Naive thymus-derived CD4-positive, alpha-beta T cell (primary cell): ENCODE measurements around the gene ARHGAP23. TPM values are rescaled to one million over a fixed set of nuclear protein-coding genes. Genes with fewer than 3 reads are reported as not detected.

Source experiments
- ATAC-seq: fragments of 150-1000 bp; cut with Tn5 transposase; 2 replicates; pipeline ENCODE4 v1.10.0; 2021; ENCODE audit warnings: mild to moderate bottlenecking, moderate library complexity
- CTCF ChIA-PET: fragments of 350-600 bp; sonication (Branson Sonifier 250); formaldehyde crosslinking; loops from one replicate; lab custom pipeline; 2021; ENCODE audit warnings: antibody characterized with exemption; lab: Charles Lee
- POLR2A ChIA-PET: fragments of 350-600 bp; sonication (Branson Sonifier 250); formaldehyde crosslinking; loops from one replicate; lab custom pipeline; 2021; ENCODE audit warnings: antibody characterized with exemption, inconsistent platforms; lab: Charles Lee
- DNase-seq, 9 donors: peaks; one replicate each; pipeline versions ENCODE4 v3.0.0 to v3.0.0-alpha.2; 2020 to 2022; ENCODE audit warnings: mixed read lengths in 1 of 9
- H3K27ac ChIP-seq: one replicate; pipeline ENCODE4 v1.7.0; 2013; ENCODE audit warnings: mild to moderate bottlenecking, low read depth, low read length, moderate library complexity
- H3K27me3 ChIP-seq, 2 donors: one replicate each; pipeline ENCODE4 v1.7.0; 2013; ENCODE audit warnings: low read length in 2 of 2, mild to moderate bottlenecking in 2 of 2, moderate library complexity in 2 of 2; ENCODE audit not compliant: control insufficient read depth in 2 of 2, insufficient read depth in 2 of 2
- H3K36me3 ChIP-seq, 3 experiments: 1 replicate in 2 of 3; 2 replicates in 1 of 3; pipeline ENCODE4 v1.7.0; 2013; ENCODE audit warnings: low read length in 3 of 3, mild to moderate bottlenecking in 3 of 3, moderate library complexity in 1 of 3; ENCODE audit not compliant: insufficient read depth in 3 of 3, control insufficient read depth in 2 of 3
- H3K4me1 ChIP-seq, 2 donors: one replicate each; pipeline ENCODE4 v1.7.0; 2013; ENCODE audit warnings: low read length in 2 of 2, mild to moderate bottlenecking in 2 of 2, moderate library complexity in 1 of 2; ENCODE audit not compliant: control insufficient read depth in 2 of 2, insufficient read depth in 2 of 2
- H3K4me3 ChIP-seq: 2 replicates; pipeline ENCODE4 v1.7.0; 2013; ENCODE audit warnings: mild to moderate bottlenecking, low read length
- H3K9me3 ChIP-seq, 3 experiments: 1 replicate in 2 of 3; 2 replicates in 1 of 3; pipeline ENCODE4 v1.7.0; 2013; ENCODE audit warnings: low read length in 3 of 3; ENCODE audit not compliant: control insufficient read depth in 2 of 3
- H3K27ac Mint-ChIP-seq, 9 donors: one replicate each; pipeline ENCODE4 v1.8.0; 2020 to 2022; ENCODE audit warnings: mixed read lengths in 9 of 9, mild to moderate bottlenecking in 8 of 9, moderate library complexity in 5 of 9, inconsistent platforms in 2 of 9
- H3K27me3 Mint-ChIP-seq, 5 donors: one replicate each; pipeline ENCODE4 v1.8.0; 2021 to 2022; ENCODE audit warnings: mixed read lengths in 5 of 5, mild to moderate bottlenecking in 1 of 5
- H3K36me3 Mint-ChIP-seq, 5 donors: one replicate each; pipeline ENCODE4 v1.8.0; 2020 to 2022; ENCODE audit warnings: mixed read lengths in 5 of 5, mild to moderate bottlenecking in 3 of 5, inconsistent platforms in 1 of 5
- H3K4me1 Mint-ChIP-seq, 7 donors: one replicate each; pipeline ENCODE4 v1.8.0; 2020 to 2022; ENCODE audit warnings: mixed read lengths in 7 of 7, mild to moderate bottlenecking in 3 of 7, inconsistent platforms in 1 of 7
- H3K4me3 Mint-ChIP-seq, 10 donors: one replicate each; pipeline ENCODE4 v1.8.0; 2020 to 2022; ENCODE audit warnings: mild to moderate bottlenecking in 10 of 10, mixed read lengths in 10 of 10, moderate library complexity in 6 of 10, inconsistent platforms in 2 of 10
- H3K9me3 Mint-ChIP-seq, 11 donors: one replicate each; pipeline ENCODE4 v1.8.0; 2020 to 2022; ENCODE audit warnings: mixed read lengths in 11 of 11, mild to moderate bottlenecking in 4 of 11, inconsistent platforms in 1 of 11, moderate library complexity in 1 of 11
- intact Hi-C, 2 donors: fragments of 100-400 bp; cut with micrococcal nuclease; formaldehyde crosslinking; loops; one replicate each; pipeline ENCODE4 v1.15.1; 2023
- polyA plus RNA-seq, 2 donors: library from polyadenylated mRNA; unstranded; fragments of 300-500 nt; fragmentation: Illumina TruSeq; gene quantifications; one replicate each; pipeline ENCODE4 v1.2.3, GENCODE V29; 2021
- total RNA-seq, 6 experiments: library from RNA in 5 of 6; stranded (reverse) in 5 of 6; gene quantifications; 1 replicate in 5 of 6; 2 replicates in 1 of 6; pipeline ENCODE4 v1.2.3 and lab custom pipeline; 2021 to 2026

Gene ARHGAP23
- total and polyA plus RNA-seq, 7 experiments from 2014 or later = 0.24 to 1.3 (median 0.34) TPM; not detected in 4

- H3K27me3 Mint-ChIP-seq = peaks cover 25 to 60% (median 41%) of the 10 kb centered on the region in 5 donors
- ATAC-seq (no peak), DNase-seq (no peak)
- intact Hi-C loops = loop anchor here in 1 of 2 donors (2.0 kb wide), 1 partner anchor 59 kb away; no protein-coding TSS in a partner anchor
- peak overlapping the region in 1 of 10 donors; percentile 68 for H3K4me3 Mint-ChIP-seq
- H3K9me3 ChIP-seq = no peaks in the 10 kb centered on the region
- H3K9me3 Mint-ChIP-seq = no peaks in the 10 kb centered on the region
- H3K27ac Mint-ChIP-seq = no peak overlapping the region
- H3K4me1 ChIP-seq = peaks cover 5 to 10% of the 10 kb centered on the region in 2 donors
- no peaks in the 10 kb centered on the region for H3K36me3 ChIP-seq
- CTCF ChIA-PET = no interaction called here
- no peak overlapping the region for H3K4me3 ChIP-seq
- H3K27me3 ChIP-seq = peaks cover 0 to 9% of the 10 kb centered on the region in 2 donors
- no peaks in the 10 kb centered on the region for H3K36me3 Mint-ChIP-seq
- peaks cover 9 to 28% (median 12%) of the 10 kb centered on the region in 7 donors for H3K4me1 Mint-ChIP-seq
- POLR2A ChIA-PET = no interaction called here
- no peak overlapping the region for H3K27ac ChIP-seq
Observed at GRCh38 chr17:38425744-38426143, 2.5 kb upstream of the ARHGAP23 start.

DNA sequence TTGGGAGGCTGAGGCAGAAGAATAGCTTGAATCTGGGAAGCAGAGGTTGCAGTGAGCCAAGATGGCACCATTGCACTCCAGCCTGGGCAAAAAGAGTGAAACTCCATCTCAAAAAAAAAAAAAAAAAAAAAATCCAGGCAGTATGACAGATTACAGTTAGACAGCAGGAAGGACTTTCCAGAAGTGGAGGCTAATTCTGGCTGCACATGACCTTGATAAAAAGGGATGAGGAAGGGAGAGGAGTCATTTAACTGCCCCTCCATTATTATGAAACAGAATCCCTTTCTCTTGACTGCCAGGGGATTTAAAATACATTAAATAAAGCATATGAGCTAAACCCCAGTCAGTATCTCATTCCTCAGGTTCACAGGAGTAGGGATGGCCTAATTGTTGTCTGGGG is 1.8 kb upstream of the ARHGAP23 start:
- DNase-seq = no peak
- Mint-ChIP-seq H3K4me3 (no peak overlapping the region), H3K27me3 (peaks cover 18 to 54% (median 35%) of the 10 kb centered on the region in 5 donors), H3K36me3 (no peaks in the 10 kb centered on the region), H3K4me1 (peaks cover 7 to 28% (median 12%) of the 10 kb centered on the region in 7 donors), H3K9me3 (no peaks in the 10 kb centered on the region), H3K27ac (no peak overlapping the region)
- intact Hi-C loops = no loop called here
- Histone ChIP-seq H3K9me3 (no peaks in the 10 kb centered on the region), H3K4me1 (peaks cover 5 to 10% of the 10 kb centered on the region in 2 donors), H3K27me3 (peaks cover 0 to 9% of the 10 kb centered on the region in 2 donors), H3K27ac (no peak overlapping the region), H3K36me3 (no peaks in the 10 kb centered on the region), H3K4me3 (no peak overlapping the region)
- ChIA-PET CTCF (interaction anchor here (1.2 kb wide), 1 partner anchor 17 kb away, joined by 5 read pairs; no protein-coding TSS in a partner anchor), POLR2A (no interaction called here)
- no peak for ATAC-seq

DNA sequence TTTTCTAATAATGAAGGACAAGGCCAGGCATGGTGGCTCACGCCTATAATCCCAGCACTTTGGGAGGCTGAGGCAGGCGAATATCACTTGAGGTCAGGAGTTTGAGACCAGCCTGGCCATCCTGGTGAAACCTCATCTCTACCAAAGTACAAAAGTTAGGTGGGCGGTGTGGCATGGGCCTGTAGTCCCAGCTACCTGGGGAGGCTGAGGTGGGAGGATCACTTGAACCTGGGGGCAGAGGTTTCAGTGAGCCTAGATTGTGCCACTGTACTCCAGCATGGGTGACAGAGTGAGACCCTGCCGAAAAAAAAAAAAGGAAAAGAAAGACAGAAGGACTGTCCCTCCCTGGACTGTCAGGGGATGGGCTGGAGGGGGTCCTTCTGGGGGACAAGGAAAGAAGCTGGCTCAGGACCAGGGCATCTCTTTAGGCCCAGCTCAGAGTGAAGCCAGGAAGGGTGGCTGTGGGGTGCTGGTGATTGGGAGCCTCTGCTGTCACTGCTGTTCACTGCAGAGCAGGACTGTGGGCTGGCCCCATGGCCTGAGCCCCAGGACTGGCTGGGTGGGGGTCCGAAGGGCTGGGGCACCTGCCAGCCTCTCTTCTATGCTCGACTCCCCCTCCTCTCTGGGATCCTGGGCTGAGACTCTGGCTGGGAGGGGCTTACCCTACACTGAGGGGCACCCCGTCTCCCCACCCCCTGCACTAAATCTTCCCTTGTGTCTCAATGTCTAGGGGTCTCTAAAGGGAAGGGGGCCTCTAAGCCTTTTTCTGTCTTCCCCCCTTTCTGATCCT is 909 bp upstream of the ARHGAP23 start:
- Histone ChIP-seq H3K4me1 (peaks cover 5 to 10% of the 10 kb centered on the region in 2 donors), H3K4me3 (peak overlapping the region; percentile 46), H3K36me3 (no peaks in the 10 kb centered on the region), H3K9me3 (no peaks in the 10 kb centered on the region), H3K27me3 (peaks cover 0 to 9% of the 10 kb centered on the region in 2 donors), H3K27ac (no peak overlapping the region)
- intact Hi-C loops = no loop called here
- ATAC-seq (no peak), DNase-seq (no peak)
- peak overlapping the region in 5 of 9 donors; percentile 20 to 83 (median 42) for H3K27ac Mint-ChIP-seq
- H3K9me3 Mint-ChIP-seq = no peaks in the 10 kb centered on the region
- ChIA-PET CTCF (interaction anchor here (1.2 kb wide), 1 partner anchor 16 kb away, joined by 5 read pairs; no protein-coding TSS in a partner anchor), POLR2A (no interaction called here)
- H3K27me3 Mint-ChIP-seq = peaks cover 9 to 48% (median 28%) of the 10 kb centered on the region in 5 donors
- H3K4me1 Mint-ChIP-seq = peaks cover 7 to 28% (median 12%) of the 10 kb centered on the region in 7 donors
- no peaks in the 10 kb centered on the region for H3K36me3 Mint-ChIP-seq
- peak overlapping the region; percentile 61 to 81 (median 72) for H3K4me3 Mint-ChIP-seq

GRCh38 chr17:38428643-38429371 is 543 bp downstream of the ARHGAP23 start:
- ATAC-seq (peak; percentile 47), DNase-seq (peak in 3 of 9 donors; percentile 6 to 41 (median 17))
- intact Hi-C loops = no loop called here

GRCh38 chr17:38429476-38430100 is 1.3 kb downstream of the ARHGAP23 start:
- no peaks in the 10 kb centered on the region for H3K9me3 Mint-ChIP-seq
- CTCF ChIA-PET = no interaction called here
- POLR2A ChIA-PET = no interaction called here
- Histone ChIP-seq H3K36me3 (no peaks in the 10 kb centered on the region), H3K27me3 (peaks cover 0 to 9% of the 10 kb centered on the region in 2 donors), H3K27ac (no peak overlapping the region), H3K4me3 (no peak overlapping the region), H3K4me1 (peaks cover 5 to 10% of the 10 kb centered on the region in 2 donors), H3K9me3 (no peaks in the 10 kb centered on the region)
- DNase-seq = no peak
- peak overlapping the region in 5 of 9 donors; percentile 13 to 58 (median 51) for H3K27ac Mint-ChIP-seq
- H3K4me1 Mint-ChIP-seq = peaks cover 7 to 25% (median 12%) of the 10 kb centered on the region in 7 donors
- intact Hi-C loops = no loop called here
- peaks cover under 1 to 36% (median 10%) of the 10 kb centered on the region in 5 donors for H3K27me3 Mint-ChIP-seq
- peak overlapping the region; percentile 43 to 74 (median 69) for H3K4me3 Mint-ChIP-seq
- no peak for ATAC-seq
- no peaks in the 10 kb centered on the region for H3K36me3 Mint-ChIP-seq

More at GRCh38 chr17:38428643-38429371, 543 bp downstream of the ARHGAP23 start:
- no peaks in the 10 kb centered on the region for H3K9me3 ChIP-seq
- H3K27ac Mint-ChIP-seq = no peak overlapping the region
- H3K4me3 Mint-ChIP-seq = peak overlapping the region; percentile 43 to 74 (median 69)
- H3K4me1 ChIP-seq = peaks cover 5 to 10% of the 10 kb centered on the region in 2 donors
- peaks cover 4 to 37% (median 15%) of the 10 kb centered on the region in 5 donors for H3K27me3 Mint-ChIP-seq
- CTCF ChIA-PET = no interaction called here
- H3K36me3 Mint-ChIP-seq = no peaks in the 10 kb centered on the region
- POLR2A ChIA-PET = no interaction called here
- no peaks in the 10 kb centered on the region for H3K36me3 ChIP-seq
- H3K9me3 Mint-ChIP-seq = no peaks in the 10 kb centered on the region
- peaks cover 0 to 9% of the 10 kb centered on the region in 2 donors for H3K27me3 ChIP-seq
- peaks cover 7 to 28% (median 12%) of the 10 kb centered on the region in 7 donors for H3K4me1 Mint-ChIP-seq
- H3K4me3 ChIP-seq = peak overlapping the region; percentile 20
- peak overlapping the region; percentile 37 for H3K27ac ChIP-seq

GRCh38 chr17:38430316-38430715 is 2.1 kb downstream of the ARHGAP23 start:
- H3K36me3 ChIP-seq = no peaks in the 10 kb centered on the region
- peak overlapping the region in 3 of 9 donors; percentile 13 to 58 (median 51) for H3K27ac Mint-ChIP-seq
- intact Hi-C loops = no loop called here
- peaks cover 0 to 30% (median 3%) of the 10 kb centered on the region in 5 donors for H3K27me3 Mint-ChIP-seq
- POLR2A ChIA-PET = interaction anchor here (0.6 kb wide), 1 partner anchor 9 kb away, joined by 3 read pairs; no protein-coding TSS in a partner anchor
- no peaks in the 10 kb centered on the region for H3K36me3 Mint-ChIP-seq
- no peak overlapping the region for H3K27ac ChIP-seq
- H3K9me3 ChIP-seq = no peaks in the 10 kb centered on the region
- CTCF ChIA-PET = no interaction called here
- ATAC-seq (no peak), DNase-seq (no peak)
- H3K4me3 ChIP-seq = no peak overlapping the region
- peaks cover 5 to 10% of the 10 kb centered on the region in 2 donors for H3K4me1 ChIP-seq
- H3K4me3 Mint-ChIP-seq = peak overlapping the region in 5 of 10 donors; percentile 22 to 74 (median 34)
- no peaks in the 10 kb centered on the region for H3K9me3 Mint-ChIP-seq
- H3K4me1 Mint-ChIP-seq = peaks cover 7 to 19% (median 10%) of the 10 kb centered on the region in 7 donors
- peaks cover 0 to 9% of the 10 kb centered on the region in 2 donors for H3K27me3 ChIP-seq
